Measurements from ENCODE around the gene PACRG.

PACRG gene

DNA sequence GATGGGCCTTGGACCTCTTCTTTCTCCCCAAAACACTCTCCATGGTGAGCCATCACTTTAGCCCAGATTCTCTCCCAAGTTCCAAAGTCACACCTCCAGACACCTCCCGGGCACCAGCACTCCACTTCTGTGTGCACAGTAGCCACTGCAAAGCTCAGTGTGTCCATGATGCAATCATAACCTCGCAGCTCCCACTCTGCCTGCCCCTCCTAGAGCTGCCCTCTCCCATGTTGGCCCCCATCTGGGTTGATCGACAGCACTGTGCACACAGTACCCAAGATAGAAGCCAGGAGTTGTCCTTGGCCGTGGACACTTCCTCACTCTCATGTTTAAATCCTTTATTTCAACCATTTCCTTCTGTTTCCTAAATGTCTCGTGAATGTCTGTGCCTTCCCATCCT is 293.3 kb downstream of the PACRG start:
- DNase-seq, result no peak

DNA sequence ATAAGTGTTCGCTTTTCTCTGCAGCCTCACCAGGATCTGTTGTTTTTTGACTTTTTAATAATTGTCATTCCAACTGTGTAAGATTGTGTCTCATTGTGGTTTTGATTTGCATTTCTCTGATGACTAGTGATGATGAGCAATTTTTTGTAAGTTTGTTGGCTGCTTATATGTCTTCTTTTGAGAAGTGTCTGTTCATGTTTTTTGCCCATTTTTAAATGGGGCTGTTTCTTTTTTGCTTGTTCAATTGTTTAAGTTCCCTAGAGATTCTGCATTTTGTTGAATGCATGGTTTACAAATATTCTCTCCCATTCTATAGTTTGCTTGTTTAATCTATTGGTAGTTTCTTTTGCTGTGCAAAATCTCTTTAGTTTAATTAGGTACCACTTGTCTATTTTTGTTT is 295.9 kb downstream of the PACRG start:
- DNase-seq, result no peak

DNA sequence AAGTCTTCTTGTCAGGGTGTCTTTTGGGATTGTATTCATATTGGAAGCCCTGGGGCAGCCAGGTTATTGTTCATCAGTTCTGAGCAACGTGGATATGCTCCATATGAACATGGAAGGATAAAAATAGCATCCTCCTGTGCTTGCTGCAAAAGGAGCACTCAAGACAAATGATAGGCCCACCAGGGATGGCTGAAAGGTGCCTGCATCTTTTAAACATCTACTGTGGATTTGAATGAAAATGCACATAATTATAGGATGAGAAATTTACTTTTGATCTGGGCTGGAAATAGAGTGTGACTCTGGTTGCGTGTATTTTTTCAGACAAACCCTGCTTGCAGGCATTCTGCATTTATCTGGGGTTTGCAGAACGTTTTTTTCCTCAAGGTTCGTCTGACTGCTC is 299.1 kb downstream of the PACRG start:
- no peak for DNase-seq

DNA sequence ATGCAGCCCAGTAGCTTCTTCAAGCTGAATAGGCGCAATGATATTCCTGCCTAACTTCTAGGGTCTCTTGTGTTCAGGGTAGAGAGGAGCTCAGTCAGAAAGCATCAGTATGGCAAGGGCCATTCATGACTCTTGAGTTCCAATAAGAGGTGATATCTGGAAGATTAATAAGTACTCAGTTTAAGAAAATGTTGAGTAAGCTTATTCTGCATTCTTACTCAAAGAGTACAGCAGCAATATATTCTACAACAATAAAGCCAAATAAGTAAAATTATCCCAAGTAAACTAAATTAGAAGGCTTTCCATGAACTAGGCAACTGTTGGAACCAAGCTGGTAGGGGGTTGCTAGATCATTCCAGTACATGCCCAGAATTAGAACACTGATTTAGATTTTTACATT is 303.2 kb downstream of the PACRG start:
- no peak for DNase-seq

DNA sequence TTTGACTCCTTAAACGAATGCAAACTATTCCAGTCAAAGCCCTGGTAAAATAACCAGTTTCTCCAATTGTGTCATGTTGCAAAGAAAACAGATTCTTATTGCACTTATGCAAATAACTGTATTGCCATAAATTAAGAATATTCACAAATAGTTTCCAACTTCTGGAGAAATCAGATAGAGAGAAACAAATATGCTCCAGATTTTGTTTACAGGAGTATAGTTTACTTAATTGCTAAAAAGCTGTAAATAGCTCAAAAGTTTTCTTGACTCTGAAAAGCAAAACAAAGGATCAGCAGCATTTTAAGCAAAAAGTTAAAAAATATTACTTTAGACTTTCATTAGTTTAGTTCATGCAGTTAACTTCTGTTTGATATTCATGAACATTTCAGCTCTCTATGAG is 304.2 kb downstream of the PACRG start:
- DNase-seq, result no peak

DNA sequence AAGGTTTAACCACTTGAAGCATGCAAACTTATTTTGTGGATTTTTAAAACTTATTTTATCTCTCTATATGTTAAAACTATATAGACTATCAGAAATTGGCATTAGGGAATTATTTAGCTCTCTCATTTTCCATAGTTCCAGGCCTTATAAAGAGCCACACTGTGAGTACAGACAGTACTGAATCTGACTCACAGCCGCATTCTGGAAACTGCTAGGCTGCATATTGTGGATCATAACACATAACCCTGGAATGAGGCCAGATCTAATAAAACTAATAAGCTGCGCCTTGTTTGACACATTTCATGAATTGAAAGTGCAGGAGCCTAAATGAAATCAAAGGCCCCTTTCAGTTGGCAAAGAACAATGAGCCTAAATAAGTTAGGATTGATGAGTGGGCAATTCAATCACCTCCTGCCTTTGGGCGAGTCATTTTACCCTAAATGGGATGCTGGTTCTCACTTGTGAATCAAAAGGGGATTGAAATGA is 308.4 kb downstream of the PACRG start:
- no peak for DNase-seq

DNA sequence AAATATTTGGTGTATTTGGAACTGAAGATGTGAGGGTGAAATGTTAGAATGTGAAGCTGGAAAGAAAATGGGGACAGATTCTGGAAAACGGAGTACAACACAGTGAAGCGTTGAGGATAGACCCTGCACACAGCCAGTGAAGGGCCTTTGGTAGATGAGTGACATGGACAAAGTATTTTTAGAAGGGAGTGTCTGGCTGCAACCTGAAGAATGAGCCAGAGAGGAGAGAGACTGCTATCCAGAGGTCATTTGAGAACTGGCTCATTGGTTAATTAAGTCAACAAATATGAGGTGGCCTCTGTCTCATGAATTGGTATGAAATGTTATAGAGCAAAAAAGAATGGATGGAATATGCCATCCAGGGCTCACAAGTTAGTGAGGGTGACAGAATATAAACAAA is 310.5 kb downstream of the PACRG start:
- no peak for DNase-seq

DNA sequence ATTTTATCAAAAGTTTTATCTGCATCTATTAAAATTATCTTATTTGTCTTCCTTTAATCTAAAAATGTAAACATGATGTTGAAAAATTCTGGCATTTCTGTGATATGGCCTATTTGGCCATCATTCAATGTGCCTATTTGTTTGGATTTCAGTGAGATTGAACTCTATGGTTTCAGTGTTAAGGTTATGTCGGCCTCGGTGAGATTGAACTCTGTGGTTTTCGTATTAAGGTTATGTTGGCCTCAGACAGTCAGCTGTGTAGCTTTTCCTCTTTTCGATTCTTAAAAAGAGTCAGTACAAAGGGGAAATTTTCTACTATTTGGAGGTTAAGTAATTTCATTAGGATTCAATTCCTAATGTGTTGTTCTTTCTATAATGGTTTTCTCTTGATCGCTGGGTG is 320.6 kb downstream of the PACRG start:
- DNase-seq, result no peak

DNA sequence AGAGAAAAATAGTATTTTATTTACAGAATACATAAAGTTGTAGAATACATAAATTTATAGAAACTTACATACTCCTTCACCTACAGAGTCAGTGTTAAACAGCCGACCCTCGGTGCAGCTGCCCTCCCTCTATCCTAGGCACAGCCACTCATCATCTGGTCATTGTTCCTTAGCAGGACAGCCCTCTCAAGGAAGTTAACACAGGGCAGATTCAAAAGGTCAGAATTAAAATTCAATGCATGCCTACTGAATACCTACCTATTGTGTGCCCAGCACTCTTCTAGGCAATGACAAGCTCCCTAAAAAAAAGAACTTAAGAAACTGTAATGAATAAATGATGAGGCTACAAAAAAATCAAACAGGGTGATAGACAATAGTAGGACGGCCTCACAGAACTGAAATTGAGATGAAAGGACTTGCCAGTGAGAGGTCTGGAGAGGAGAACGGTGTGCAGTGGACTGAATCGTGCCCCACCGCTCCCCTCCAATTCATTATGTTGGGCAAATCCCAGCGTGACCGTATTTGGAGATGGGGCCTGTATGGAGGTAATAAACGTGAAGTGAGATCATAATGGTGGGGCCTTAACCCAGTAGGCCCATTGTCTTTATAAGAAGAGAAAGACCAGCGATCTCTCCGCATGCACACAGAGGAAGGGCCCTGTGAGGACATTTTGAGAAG is 326.0 kb downstream of the PACRG start:
- DNase-seq, result no peak

DNA sequence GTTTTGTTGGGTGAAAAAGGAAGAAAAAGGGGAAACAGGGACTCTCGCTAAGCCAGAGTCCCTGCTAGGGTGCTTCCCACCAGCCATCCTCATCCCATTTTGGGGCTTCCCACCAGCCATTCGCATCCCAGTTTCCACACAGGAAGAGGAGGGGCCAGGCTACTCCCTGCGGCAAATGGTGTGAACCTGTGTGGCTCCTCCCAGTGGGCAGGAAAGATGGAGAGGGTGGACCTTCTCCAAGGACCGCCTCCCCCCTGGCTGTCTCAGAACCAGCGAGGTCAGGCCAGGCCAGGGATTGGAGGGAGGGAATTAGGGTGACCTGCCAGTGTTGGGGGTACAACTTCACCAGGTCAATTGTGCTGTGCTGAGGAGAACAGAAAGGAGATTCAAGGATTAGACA is 326.9 kb downstream of the PACRG start:
- DNase-seq, result no peak

DNA sequence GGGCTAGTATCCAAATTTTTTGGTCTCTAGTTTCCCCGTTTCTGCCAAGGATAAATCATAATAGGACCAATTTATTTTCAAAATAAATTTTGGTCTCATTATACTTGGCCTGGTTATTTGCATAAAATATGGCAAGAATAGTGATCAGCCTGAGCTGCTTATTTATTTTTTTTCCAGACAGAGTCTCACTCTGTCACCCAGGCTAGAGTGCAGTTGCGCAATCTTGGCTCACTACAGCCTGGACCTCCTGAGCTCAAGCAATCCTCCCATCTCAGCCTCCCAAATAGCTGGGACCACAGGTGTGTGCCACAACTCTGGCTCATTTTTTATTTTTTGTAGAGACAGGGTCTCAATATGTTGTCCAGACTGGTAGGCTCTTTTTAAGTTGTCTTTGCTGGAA is 329.5 kb downstream of the PACRG start:
- DNase-seq, result no peak

DNA sequence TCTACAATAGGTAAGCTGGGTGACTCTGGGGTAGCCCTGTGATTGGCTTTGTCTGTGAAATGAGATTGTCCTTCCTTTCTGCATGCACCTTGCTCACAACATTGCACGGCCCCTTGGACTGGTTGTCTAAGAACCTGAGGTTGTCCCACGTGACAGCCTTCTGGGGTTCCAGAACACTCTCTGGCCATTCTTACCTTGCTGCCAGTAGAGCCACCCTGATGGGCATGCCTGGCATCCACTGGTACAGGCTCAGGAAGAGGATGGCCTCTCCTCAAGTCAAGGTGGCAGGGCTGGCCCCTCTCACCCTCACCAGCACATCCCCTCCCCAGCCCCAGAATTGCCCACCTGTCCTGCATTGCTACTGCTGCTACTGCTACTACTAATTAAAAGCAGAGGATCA is 335.0 kb downstream of the PACRG start:
- DNase-seq, result no peak

DNA sequence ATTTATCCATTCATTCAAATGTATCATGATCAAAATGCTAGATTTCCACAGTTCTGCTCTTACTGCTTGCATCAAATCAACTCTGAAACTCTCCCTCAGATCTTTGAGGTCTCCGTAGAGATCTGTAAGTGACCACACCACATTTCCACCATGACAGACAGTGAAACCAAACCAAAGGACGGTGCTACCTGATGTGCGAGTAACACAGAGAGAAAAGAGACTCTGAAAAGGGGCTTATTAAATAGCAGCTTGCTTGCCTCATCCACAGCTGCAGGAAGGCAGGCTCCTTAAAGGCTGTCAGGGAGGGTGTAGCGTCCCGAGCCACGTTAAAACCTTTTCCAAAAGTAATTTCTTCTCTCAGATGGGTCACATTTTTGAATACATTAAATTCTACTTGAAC is 335.8 kb downstream of the PACRG start:
- no peak for DNase-seq

DNA sequence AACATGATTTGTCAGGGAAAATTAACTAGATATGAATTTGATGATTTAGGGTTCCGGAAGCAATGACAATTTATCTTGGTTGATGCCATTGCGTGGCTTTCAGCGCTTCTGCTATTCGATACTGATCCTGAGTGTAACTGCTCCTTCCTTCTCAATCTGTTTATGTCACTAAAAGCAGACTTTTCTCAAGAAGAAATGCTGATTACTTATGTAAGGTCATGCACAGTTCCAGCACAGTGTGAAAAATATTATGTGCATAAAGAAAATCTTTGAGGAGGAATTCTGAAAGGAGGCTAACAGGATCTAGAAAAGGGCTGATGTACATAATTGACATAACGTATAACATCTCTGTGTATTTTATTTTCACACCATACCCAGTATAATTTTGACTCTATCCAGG is 336.6 kb downstream of the PACRG start:
- no peak for DNase-seq

DNA sequence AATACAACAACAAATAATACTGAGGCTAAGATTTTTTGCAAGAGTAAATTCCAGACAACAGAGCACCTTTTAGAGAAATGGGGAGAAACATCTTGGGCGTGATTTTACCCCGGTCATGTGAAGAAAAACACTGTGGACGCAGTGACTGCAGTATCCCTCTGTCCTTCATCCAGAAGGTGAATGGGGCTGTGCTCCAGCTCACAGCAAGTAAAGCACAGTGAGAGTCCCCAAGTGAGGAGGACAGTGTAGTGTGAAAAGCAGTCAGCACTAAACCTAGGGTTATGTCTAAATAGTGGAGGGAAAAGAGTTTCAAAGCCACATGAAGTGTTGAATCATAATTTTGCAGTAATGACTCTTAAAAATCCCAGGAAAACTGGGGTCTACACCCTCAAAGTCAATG is 338.4 kb downstream of the PACRG start:
- DNase-seq, result no peak

DNA sequence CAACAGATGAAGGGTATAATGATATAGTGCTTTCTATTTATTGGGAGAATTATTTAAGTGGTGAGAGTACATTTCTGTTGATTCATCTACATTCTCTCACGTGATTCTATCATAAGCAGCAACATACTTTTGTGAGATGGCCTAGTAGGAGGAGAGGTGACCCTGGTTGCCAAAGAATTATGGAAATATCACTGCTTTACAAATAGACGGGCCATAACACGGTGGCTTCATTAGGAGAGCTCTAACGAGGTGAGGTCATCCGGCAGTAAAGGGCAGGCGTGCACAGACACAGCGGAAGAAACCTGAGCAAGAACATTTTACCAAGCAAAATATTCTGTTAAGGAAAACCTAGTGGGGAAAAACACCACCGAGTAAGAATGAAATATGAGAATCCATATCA is 349.4 kb downstream of the PACRG start:
- no peak for DNase-seq

DNA sequence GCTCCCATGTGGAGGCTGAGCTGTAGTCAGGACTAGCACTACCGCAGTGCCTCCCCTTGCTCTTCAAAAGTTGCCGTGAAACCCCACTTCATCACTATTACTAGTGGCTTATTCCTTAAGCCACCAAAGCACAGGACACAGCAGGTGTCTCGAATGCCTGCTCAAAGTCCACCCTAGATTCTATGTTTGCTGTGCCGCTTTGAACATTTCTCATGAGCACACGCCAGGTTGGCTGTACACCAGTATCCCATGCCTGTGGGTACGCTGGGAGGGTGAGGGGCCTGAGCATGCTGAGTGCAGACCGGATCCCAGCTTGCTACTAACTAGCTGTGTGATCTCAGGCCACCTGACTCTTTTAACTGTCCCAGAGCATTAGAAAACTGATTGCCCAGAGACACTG is 350.9 kb downstream of the PACRG start:
- DNase-seq, result no peak

DNA sequence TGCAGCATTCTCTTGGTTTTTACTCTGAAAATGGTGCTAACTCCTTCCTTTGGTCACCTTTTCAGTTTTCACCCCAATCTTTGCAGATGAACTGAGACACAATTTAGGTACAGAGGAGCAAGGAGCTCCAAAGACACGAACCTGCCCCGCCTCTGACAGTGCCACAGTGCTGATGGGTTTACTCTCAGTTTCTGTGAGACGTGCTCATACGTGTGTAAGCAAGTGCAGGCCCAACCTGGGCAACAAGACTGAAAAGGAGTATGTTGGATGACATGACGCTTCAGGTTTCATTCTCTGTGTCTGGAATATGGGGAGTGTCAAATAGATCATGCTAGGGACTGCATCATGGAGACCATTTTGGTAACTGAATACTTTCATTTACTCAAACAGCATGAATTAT is 352.5 kb downstream of the PACRG start:
- DNase-seq, result no peak

DNA sequence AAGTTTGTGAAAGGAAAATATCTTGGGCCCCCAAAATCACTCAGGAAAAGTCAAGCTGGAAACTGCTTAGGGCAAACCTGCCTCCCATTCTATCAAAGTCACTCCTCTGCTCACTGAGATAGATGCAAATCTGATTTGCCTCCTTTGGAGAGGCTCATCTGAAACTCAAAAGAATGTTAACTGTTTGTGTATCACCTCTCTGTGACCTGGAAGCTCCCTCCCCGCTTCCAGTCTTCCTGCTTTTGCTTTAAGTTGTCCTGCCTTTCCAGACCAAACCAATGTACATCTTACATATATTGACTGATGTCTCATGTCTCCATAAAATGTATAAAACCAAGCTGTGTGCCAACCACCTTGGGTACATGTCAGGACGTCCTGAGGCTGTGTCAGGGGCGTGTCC is 355.4 kb downstream of the PACRG start:
- DNase-seq, result no peak

DNA sequence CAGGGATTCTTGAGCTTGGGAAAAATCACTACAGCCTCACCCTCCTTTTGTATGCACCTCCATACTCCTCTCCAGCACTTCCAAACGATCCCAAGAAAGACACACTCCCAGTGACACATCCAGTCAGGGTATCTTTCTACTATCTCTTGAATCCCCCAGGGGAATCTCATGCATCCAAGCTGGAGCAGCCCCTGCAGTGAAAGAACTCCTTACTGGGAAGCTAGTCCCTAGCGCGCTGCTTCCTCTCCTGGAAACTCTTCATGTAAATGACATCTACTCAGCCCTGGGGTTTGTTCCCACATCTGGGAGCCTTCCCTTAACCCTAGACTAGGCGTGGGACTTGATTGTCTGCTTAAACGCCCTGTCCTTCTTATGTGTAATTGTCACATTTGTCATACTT is 357.7 kb downstream of the PACRG start:
- no peak for DNase-seq

DNA sequence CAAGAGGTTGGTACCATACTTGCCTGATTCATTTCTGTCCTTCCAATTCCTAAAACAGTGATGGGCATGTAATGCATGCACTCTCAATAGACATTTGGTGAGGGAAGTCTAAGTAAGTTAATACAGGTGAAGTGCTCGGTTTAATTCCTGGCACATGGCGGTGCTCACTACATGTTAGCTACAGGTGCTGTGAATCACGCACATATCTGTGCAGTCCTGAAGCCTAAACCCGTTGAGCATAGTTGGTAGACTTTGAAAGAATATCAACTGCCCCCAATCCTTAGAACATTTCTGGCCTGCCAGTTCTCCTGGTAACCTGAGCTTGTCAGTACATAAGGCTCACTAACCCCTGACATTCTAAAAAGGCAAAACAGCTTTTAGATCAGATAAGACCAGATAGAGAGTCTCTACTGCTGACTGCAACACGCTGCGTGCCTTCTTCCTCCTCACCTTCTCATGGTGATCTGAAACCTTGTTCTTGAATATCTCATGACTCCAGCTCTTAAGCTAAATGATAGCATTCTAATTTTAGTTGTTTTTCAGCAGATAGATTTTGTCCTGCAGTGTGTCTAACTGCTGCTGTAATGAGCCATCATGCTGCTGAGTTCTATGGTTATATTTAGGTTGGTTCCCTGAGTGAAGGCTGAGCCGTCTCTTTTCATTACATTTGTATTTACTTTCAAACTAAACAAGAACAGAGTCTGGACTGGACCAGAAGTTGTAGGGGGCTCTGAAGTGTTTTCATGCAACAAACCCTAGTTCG is 358.3 kb downstream of the PACRG start:
- DNase-seq, result no peak

DNA sequence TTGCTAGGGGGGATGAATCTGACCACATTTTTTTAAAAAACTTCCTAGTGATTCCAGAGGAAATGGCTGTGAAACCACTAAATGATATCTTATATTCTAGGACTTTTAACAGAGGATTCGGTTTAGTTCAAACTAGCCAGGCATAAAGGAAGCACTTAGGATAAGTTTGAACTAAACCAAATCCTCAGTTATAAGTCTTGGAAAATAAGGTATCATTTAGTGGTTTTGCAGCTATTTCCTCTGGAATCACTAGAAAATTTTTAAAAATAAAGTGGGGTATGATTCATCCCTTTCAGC is 358.8 kb downstream of the PACRG start:
- DNase-seq, result no peak

DNA sequence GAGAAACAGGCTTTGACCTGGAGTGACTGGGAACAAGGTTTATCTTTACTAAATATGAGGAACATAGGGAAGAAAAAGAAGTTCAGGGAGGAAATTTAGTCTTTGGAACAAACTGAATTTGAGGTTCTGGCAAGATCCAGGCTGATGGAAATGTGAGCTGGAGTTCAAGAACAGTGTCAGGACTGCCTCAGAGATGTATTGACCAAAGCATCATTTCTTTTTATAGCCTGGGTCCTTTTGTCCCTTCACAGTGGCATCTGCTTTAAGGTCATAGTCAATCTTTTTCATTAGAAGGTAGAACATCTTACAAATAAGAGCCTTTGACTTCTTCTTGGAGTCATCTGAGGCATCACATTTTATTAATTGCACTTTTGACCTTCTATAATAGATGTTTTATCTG is 360.2 kb downstream of the PACRG start:
- DNase-seq, result no peak

DNA sequence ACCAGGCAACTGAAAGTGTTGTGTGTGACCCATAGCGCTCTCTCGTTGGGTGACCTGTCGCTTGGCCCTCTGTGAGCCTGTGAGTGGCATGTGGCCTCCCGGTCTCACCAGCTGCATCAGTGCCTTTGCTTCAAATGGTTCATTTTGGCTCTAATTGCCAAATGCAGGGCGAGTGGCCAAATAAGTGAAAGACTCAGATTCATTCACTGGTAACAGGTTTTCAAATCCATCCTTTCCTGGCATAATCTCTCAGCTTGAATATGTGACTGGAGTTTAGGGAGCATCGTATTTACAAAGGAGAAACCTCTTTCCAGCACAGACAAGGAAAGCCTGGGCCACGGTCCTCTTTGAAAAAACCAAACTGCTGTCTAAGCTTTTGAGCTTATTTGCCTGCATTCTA is 365.1 kb downstream of the PACRG start:
- no peak for DNase-seq

DNA sequence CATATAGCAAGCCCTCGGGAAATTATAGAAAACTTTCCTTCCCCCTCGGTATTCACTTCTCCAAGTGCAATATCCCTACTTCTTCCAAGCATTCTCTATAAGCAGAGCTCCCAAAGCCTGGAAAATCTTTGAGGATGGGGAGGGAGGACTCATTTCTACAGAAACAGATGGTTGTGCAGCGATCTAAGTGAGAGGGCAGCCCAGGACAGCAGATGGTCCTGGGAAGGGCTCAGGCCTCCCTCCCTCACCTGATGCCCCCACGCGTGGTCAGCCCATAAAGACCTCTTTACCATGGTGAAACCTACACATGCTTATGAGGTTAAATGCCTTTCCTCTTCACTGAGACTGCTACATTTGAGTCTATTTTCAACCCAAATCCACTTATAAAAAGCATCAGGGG is 367.1 kb downstream of the PACRG start:
- no peak for DNase-seq
